ENCODE results near the gene TBCC. TPM values are rescaled to one million over a fixed set of nuclear protein-coding genes. Genes with fewer than 3 reads are reported as not detected.

TBCC gene, protein sequence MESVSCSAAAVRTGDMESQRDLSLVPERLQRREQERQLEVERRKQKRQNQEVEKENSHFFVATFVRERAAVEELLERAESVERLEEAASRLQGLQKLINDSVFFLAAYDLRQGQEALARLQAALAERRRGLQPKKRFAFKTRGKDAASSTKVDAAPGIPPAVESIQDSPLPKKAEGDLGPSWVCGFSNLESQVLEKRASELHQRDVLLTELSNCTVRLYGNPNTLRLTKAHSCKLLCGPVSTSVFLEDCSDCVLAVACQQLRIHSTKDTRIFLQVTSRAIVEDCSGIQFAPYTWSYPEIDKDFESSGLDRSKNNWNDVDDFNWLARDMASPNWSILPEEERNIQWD
- total RNA-seq (2014; rRNA removed; shearing (Covaris generic)) (118 and 136 TPM in 2 replicates), total RNA-seq (2022) (69.2 and 78.0 TPM in 2 replicates), Bru-seq, nascent RNA (percentile 96 among the genes with signal in this experiment), BruChase-seq, experiment 1, labeled RNA remaining after a 6-hour chase (percentile 90 among the genes with signal in this experiment), BruChase-seq, experiment 2, labeled RNA remaining after a 2-hour chase (percentile 96 among the genes with signal in this experiment)
- long read RNA-seq, transcript TBCC-201 (1 exons, 1,616 nt): major isoform, 253 of 253 reads
- long read RNA-seq, partial matches to known transcripts: 0 of 253 reads
- long read RNA-seq, other reads (novel, unspliced or antisense): 0 of 253 reads

DNA sequence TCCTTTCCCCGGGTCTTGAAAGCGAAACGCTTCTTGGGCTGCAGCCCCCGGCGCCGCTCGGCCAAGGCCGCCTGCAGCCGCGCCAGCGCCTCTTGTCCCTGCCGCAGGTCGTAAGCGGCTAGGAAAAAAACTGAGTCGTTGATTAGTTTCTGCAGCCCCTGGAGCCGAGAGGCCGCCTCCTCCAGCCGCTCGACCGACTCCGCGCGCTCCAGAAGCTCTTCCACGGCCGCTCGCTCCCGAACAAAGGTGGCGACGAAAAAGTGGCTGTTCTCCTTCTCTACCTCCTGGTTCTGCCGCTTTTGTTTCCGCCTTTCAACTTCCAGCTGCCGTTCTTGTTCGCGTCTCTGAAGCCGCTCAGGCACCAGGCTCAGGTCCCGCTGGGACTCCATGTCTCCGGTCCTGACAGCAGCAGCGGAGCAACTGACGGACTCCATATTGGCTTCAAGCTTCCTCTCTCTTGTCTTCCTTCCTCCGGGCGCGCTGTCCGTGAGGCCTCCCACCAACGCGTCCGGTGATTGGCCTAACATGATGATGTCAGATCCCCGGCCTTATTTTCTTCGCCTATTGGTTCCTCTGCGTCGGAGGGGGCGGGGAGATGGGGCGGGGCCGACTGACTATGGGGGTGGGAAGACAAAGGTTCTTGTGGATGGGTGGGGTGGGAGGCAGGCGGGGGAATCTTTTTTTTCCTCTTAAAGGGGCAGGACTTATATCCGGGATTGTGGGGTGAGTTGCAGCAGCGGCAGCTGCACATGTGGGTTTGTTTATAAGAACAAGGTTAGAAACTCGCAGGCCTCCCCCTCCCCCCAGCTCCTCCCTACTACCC, at the start of gene TBCC:
TBCC (minus strand) TSS at position 464 of the 823 bp plus-strand sequence; CDS start at position 434, 30 bp downstream.
- POLR2A ChIA-PET: interaction anchor here (0.5 to 14.2 kb wide), 14 partner anchors 15 to 1560 kb away, joined by 3 to 494 read pairs (median 6); partner anchors contain the start of genes BICRAL, CNPY3 and PPP2R5D
- H2AFZ ChIP-seq (ENCODE audit: low read length): no peak within 1 kb of the TSS
- TF ChIP-seq CTCF (conservative IDR thresholded peaks at IDR 0.05; ENCODE audit: low read length): no peak
- no peak for TF ChIP-seq EZH2phosphoT487 (IDR thresholded peaks at IDR 0.05; ENCODE audit: borderline replicate concordance, low read depth, low read length)

GRCh38 chr6:42795651-42796050, 49.7 kb upstream of the TBCC start:
- Histone ChIP-seq H3K9me2 (ENCODE audit: insufficient read depth, low read length) (no peaks in the 10 kb centered on the region), H3K9me3 (ENCODE audit: low read length) (no peaks in the 10 kb centered on the region), H3K4me2 (ENCODE audit: low read length) (no peak overlapping the region), H3K4me1 (ENCODE audit: insufficient read depth, low read length, poor library complexity, severe bottlenecking) (peaks cover 4% of the 10 kb centered on the region), H3K27ac (ENCODE audit: low read depth, low read length, poor library complexity, severe bottlenecking) (no peak overlapping the region), H3K4me3 (ENCODE audit: low read depth, low read length, poor library complexity, severe bottlenecking) (no peak overlapping the region), H4K20me1 (ENCODE audit: insufficient read depth, low read length) (no peaks in the 10 kb centered on the region), H3K79me2 (ENCODE audit: insufficient read depth, low read depth, low read length) (peaks cover 15% of the 10 kb centered on the region; the same call in 1 of the 2 replicates), H3K36me3 (ENCODE audit: insufficient read depth, low read length) (peaks cover 22% of the 10 kb centered on the region; the same call in 1 of the 2 replicates), H2AFZ (ENCODE audit: low read length) (no peak overlapping the region)
- DNase-seq (ENCODE audit: low spot score): no peak
- ChIA-PET POLR2A (no interaction called here), CTCF (ENCODE audit: unreplicated experiment) (no interaction called here)
- no TSS peak for BruUV-seq (replicated peaks)
- TF ChIP-seq EZH2phosphoT487 (IDR thresholded peaks at IDR 0.05; ENCODE audit: borderline replicate concordance, low read depth, low read length) (no peak), CTCF (conservative IDR thresholded peaks at IDR 0.05; ENCODE audit: low read length) (no peak)
- intact Hi-C loops (cut with micrococcal nuclease; ENCODE audit: unreplicated experiment): no loop called here

More for the DNA sequence above, at the start of gene TBCC:
- no peaks in the 10 kb centered on the region for H3K9me2 ChIP-seq (ENCODE audit: insufficient read depth, low read length)
- peaks cover 9% of the 10 kb centered on the region; the same call in 1 of the 2 replicates for H4K20me1 ChIP-seq (ENCODE audit: insufficient read depth, low read length)
- peaks cover 24% of the 10 kb centered on the region for H3K36me3 ChIP-seq (ENCODE audit: insufficient read depth, low read length)
- CTCF ChIA-PET (ENCODE audit: unreplicated experiment): interaction anchor here (0.6 to 1.5 kb wide), 4 partner anchors 23 to 698 kb away, joined by 4 to 7 read pairs (median 5); partner anchors contain the start of gene KLHDC3
- intact Hi-C loops (cut with micrococcal nuclease; ENCODE audit: unreplicated experiment): loop anchor here (1.0 to 10.0 kb wide), 7 partner anchors 25 to 1021 kb away; partner anchors contain the start of genes RPL7L1 and SRF
- H3K4me3 ChIP-seq (ENCODE audit: low read depth, low read length, poor library complexity, severe bottlenecking): peak within 1 kb of the TSS; percentile 82
- H3K4me2 ChIP-seq (ENCODE audit: low read length): peak within 1 kb of the TSS; percentile 100
- peaks cover 57% of the 10 kb centered on the region for H3K79me2 ChIP-seq (ENCODE audit: insufficient read depth, low read depth, low read length)
- no TSS peak for BruUV-seq (replicated peaks)
- H3K4me1 ChIP-seq (ENCODE audit: insufficient read depth, low read length, poor library complexity, severe bottlenecking): peaks cover 49% of the 10 kb centered on the region
- no peaks in the 10 kb centered on the region for H3K9me3 ChIP-seq (ENCODE audit: low read length)
- H3K27ac ChIP-seq (ENCODE audit: low read depth, low read length, poor library complexity, severe bottlenecking): peak within 1 kb of the TSS; percentile 95
- DNase-seq (ENCODE audit: low spot score): peak; percentile 99

Data from OCI-LY7 (cell line).